ENCODE measurements around the gene PRDX5. TPM values are rescaled to one million over a fixed set of nuclear protein-coding genes. Genes with fewer than 3 reads are reported as not detected.

The PRDX5 gene
- total RNA-seq, 1 donor from 2014 or later, result 562 TPM

DNA sequence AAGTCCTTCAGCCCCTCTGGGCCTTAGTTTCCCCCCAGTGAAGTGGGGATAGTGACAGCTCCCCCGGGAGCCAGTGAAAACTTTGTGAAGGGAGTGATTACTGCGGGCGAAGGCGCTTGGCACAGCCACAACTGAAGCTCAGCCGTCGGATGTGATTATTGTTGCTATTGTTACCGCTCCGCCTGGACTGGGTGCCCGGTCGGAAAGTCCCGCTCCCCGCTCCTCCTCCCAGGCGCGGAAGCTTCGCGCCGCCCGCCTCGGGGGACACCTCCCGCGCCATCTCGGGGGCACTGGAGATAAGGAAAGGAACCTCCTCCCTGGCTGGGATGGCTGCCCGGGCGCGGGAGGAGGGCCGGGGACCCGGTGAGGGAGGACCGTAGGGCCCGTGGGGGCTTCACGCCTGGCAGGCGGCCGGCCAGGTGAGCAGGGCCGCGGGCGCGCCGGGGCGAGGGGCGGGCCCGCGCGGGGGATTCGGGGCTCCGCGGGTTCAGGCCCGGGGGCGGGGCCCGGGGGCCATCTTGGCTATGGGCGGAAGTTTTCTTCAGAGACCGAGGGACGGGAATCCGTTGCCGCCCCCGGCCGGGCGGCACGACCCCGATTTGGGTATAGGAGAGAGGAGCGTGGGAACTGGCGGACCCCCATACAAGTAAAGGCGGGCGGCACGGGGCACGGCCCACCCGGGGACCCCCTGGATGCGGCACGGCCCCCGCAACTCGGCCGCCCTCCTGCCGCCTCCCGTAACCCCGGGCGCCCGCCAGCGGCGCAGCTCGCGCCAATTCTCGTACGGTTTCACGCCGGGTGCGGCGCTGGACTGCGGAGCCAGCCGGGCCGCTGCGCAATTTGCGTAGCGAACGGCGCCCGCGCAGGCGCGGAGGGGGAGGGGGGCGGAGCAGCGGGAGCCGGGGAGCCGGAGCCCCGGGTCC is 32.7 kb upstream of the PRDX5 start, which contains the start of gene GPR137:
Gene GPR137, plus strand, starts transcription at position 887 of the 923 bp plus-strand sequence. CDS start 677 bp downstream, outside the sequence.
- Histone ChIP-seq H3K27me3 (ENCODE audit: control insufficient read depth, insufficient read depth, low read length) (peaks cover 3% of the 10 kb centered on the region), H3K4me3 (ENCODE audit: low read depth, low read length) (peak within 1 kb of the TSS; percentile 65), H3K36me3 (ENCODE audit: control insufficient read depth, insufficient read depth, low read length) (peaks cover 2% of the 10 kb centered on the region)
- TF ChIP-seq, protein P1, sequence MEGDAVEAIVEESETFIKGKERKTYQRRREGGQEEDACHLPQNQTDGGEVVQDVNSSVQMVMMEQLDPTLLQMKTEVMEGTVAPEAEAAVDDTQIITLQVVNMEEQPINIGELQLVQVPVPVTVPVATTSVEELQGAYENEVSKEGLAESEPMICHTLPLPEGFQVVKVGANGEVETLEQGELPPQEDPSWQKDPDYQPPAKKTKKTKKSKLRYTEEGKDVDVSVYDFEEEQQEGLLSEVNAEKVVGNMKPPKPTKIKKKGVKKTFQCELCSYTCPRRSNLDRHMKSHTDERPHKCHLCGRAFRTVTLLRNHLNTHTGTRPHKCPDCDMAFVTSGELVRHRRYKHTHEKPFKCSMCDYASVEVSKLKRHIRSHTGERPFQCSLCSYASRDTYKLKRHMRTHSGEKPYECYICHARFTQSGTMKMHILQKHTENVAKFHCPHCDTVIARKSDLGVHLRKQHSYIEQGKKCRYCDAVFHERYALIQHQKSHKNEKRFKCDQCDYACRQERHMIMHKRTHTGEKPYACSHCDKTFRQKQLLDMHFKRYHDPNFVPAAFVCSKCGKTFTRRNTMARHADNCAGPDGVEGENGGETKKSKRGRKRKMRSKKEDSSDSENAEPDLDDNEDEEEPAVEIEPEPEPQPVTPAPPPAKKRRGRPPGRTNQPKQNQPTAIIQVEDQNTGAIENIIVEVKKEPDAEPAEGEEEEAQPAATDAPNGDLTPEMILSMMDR (IDR thresholded peaks at IDR 0.05; ENCODE audit: insufficient read depth, low read length, poor library complexity, severe bottlenecking), result no peak
- no peak for DNase-seq (ENCODE audit: low read depth)

GRCh38 chr11:64285885-64286800 is 31.8 kb upstream of the PRDX5 start:
- peaks cover 11% of the 10 kb centered on the region for H3K27me3 ChIP-seq (ENCODE audit: control insufficient read depth, insufficient read depth, low read length)
- no peak for DNase-seq (ENCODE audit: low read depth)
- peaks cover 2% of the 10 kb centered on the region for H3K36me3 ChIP-seq (ENCODE audit: control insufficient read depth, insufficient read depth, low read length)
- peak overlapping the region; percentile 65 for H3K4me3 ChIP-seq (ENCODE audit: low read depth, low read length)
- TF ChIP-seq, protein P1 (IDR thresholded peaks at IDR 0.05; ENCODE audit: insufficient read depth, low read length, poor library complexity, severe bottlenecking), result peak; percentile 28

- no peak for DNase-seq (ENCODE audit: low read depth)
- H3K27me3 ChIP-seq (ENCODE audit: control insufficient read depth, insufficient read depth, low read length), result peaks cover 17% of the 10 kb centered on the region
- no peak overlapping the region for H3K4me3 ChIP-seq (ENCODE audit: low read depth, low read length)
- peaks cover 2% of the 10 kb centered on the region for H3K36me3 ChIP-seq (ENCODE audit: control insufficient read depth, insufficient read depth, low read length)
- TF ChIP-seq, protein P1 (IDR thresholded peaks at IDR 0.05; ENCODE audit: insufficient read depth, low read length, poor library complexity, severe bottlenecking), result no peak
Observed at GRCh38 chr11:64286801-64287159, 31.1 kb upstream of the PRDX5 start.

- peaks cover 1% of the 10 kb centered on the region for H3K36me3 ChIP-seq (ENCODE audit: control insufficient read depth, insufficient read depth, low read length)
- no peak overlapping the region for H3K4me3 ChIP-seq (ENCODE audit: low read depth, low read length)
- peaks cover 27% of the 10 kb centered on the region for H3K27me3 ChIP-seq (ENCODE audit: control insufficient read depth, insufficient read depth, low read length)
- DNase-seq (ENCODE audit: low read depth), result no peak
- TF ChIP-seq, protein P1 (IDR thresholded peaks at IDR 0.05; ENCODE audit: insufficient read depth, low read length, poor library complexity, severe bottlenecking), result no peak
Observed at GRCh38 chr11:64287676-64288352, 30.1 kb upstream of the PRDX5 start.

DNA sequence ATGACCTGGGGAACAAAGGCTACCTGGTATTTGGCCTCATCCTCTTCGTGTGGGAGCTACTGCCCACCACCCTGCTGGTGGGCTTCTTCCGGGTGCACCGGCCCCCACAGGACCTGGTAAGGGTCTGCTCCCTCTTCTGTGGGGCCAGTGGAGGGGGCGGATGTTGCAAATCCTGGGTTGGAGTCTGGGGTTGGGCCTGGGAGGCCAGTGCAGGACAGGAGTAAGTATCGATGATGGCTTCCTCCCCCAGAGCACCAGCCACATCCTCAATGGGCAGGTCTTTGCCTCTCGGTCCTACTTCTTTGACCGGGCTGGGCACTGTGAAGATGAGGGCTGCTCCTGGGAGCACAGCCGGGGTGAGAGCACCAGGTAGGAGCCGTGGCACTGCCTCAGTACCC is 29.6 kb upstream of the PRDX5 start:
- DNase-seq (ENCODE audit: low read depth), result no peak
- Histone ChIP-seq H3K4me3 (ENCODE audit: low read depth, low read length) (no peak overlapping the region), H3K36me3 (ENCODE audit: control insufficient read depth, insufficient read depth, low read length) (peaks cover 1% of the 10 kb centered on the region), H3K27me3 (ENCODE audit: control insufficient read depth, insufficient read depth, low read length) (peaks cover 33% of the 10 kb centered on the region)
- TF ChIP-seq, protein P1 (IDR thresholded peaks at IDR 0.05; ENCODE audit: insufficient read depth, low read length, poor library complexity, severe bottlenecking), result no peak
